Aortic smooth muscle cell (primary cell): ENCODE results near the gene MDN1. TPM values are rescaled to one million over a fixed set of nuclear protein-coding genes. Genes with fewer than 3 reads are reported as not detected.

ENCODE experiments used
- total RNA-seq: library from RNA; depleted of rRNA; stranded (reverse); fragments of >200 nt; gene quantifications from 2 replicates; pipeline ENCODE4 v1.2.3, GENCODE V29; 2014

MDN1 gene
- 14.0 and 20.1 TPM in 2 replicates for total RNA-seq

GRCh38 chr6:89819336-89820130 lies at the start of gene MDN1:
Gene MDN1, minus strand, starts transcription at chr6:89819794. Its CDS starts 187 bp downstream, at chr6:89819607.

GRCh38 chr6:89829472-89830169 lies 10.0 kb upstream of the MDN1 start, which contains the start of gene CASP8AP2:
Gene CASP8AP2, plus strand, starts transcription at chr6:89829880.

GRCh38 chr6:89638320-89639195 lies 181.0 kb downstream of the MDN1 start, which contains the start of gene LYRM2:
Gene LYRM2, minus strand, starts transcription at chr6:89638747. Its CDS starts 31 bp downstream, at chr6:89638716.

Other genes with a start within 250 kb of the MDN1 start
- gene LYRM2, start 181.0 kb downstream of the MDN1 start, total RNA-seq, result 21.4 and 22.6 TPM in 2 replicates
- 11.7 and 12.6 TPM in 2 replicates for gene CASP8AP2, start 10.1 kb upstream of the MDN1 start, total RNA-seq
- gene GJA10, start 74.7 kb upstream of the MDN1 start, total RNA-seq, result not detected in 2 replicates